ENCODE measurements around the gene RYR2. TPM values are rescaled to one million over a fixed set of nuclear protein-coding genes. Genes with fewer than 3 reads are reported as not detected.

RYR2 gene
- total and polyA plus RNA-seq, 8 donors: 0.25 to 33.5 (median 2.5) TPM

DNA sequence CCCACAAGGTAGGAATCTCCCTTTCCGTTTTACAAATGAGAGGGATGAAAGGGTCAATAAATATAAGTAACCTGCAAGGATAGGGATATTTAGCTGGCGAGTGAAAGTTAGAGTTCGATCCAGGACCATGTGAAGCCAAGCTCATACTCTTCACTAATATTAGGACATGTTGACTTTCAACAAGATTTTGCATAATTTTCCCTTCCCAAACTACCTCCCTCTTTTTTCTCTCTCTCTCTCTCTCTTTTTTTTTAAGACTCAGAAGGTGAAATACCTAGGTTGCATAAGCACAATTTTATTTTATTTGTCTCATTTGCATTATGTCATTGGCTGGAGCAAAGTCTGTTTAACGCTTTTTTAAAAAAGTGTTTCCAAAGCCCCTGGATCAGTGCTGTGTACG, 29.6 kb upstream of the RYR2 start:
- DNase-seq: no peak
- TF ChIP-seq, protein P1, sequence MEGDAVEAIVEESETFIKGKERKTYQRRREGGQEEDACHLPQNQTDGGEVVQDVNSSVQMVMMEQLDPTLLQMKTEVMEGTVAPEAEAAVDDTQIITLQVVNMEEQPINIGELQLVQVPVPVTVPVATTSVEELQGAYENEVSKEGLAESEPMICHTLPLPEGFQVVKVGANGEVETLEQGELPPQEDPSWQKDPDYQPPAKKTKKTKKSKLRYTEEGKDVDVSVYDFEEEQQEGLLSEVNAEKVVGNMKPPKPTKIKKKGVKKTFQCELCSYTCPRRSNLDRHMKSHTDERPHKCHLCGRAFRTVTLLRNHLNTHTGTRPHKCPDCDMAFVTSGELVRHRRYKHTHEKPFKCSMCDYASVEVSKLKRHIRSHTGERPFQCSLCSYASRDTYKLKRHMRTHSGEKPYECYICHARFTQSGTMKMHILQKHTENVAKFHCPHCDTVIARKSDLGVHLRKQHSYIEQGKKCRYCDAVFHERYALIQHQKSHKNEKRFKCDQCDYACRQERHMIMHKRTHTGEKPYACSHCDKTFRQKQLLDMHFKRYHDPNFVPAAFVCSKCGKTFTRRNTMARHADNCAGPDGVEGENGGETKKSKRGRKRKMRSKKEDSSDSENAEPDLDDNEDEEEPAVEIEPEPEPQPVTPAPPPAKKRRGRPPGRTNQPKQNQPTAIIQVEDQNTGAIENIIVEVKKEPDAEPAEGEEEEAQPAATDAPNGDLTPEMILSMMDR (IDR thresholded peaks at IDR 0.05): no peak
- TF ChIP-seq EP300 (IDR thresholded peaks at IDR 0.05): no peak
- no peak for TF ChIP-seq POLR2A (IDR thresholded peaks at IDR 0.05)
- TF ChIP-seq POLR2AphosphoS5 (IDR thresholded peaks at IDR 0.05): no peak
- 62 to 74% (median 70%) methylated on average over 5 of the region's 5 CpGs for WGBS, 5 donors
- intact Hi-C loops (cut with DNase I; ENCODE audit: low total_unique reads): no loop called here
- no peaks in the 10 kb centered on the region for H3K36me3 ChIP-seq
- no peaks in the 10 kb centered on the region for H3K9me3 ChIP-seq
- H3K4me3 ChIP-seq: no peak overlapping the region
- H3K27me3 ChIP-seq: no peaks in the 10 kb centered on the region
- peak overlapping the region in 4 of 5 donors; percentile 56 to 88 (median 70) for H3K27ac ChIP-seq
- H3K4me1 ChIP-seq: peaks cover 6 to 22% (median 14%) of the 10 kb centered on the region in 4 donors

DNA sequence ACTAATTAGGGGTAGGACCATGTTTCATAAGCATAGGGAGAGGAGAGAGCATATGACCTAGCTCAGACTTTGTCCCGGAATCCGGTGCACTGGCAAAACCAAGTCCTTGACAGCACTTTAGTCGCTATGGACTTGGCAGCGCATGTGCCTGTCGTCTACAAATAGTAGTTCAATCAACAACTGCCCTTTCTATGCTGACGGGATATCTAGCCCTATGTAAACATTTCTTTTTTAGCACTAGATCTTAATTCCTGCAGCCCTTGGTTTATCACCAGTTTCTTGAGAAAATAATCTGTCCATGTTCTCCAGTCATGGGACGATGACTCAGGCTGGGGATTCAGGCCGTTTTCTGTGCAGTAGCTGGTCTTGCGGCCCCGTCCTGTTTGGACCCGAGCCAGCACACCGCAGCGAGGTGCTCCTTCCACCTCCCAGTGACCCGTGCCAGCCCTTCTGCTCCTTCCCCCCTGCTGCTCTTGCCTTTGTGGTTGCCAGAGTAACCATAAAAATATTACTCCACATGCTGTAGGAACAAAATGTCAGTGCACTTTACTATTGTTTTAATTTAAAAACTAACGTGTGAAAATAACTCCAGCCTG, 29.1 kb upstream of the RYR2 start:
- no peaks in the 10 kb centered on the region for H3K9me3 ChIP-seq
- peak overlapping the region in 4 of 5 donors; percentile 56 to 88 (median 70) for H3K27ac ChIP-seq
- intact Hi-C loops (cut with DNase I; ENCODE audit: low total_unique reads): no loop called here
- 15 to 29% (median 22%) methylated on average over 15 of the region's 15 CpGs for WGBS, 5 donors
- H3K36me3 ChIP-seq: no peaks in the 10 kb centered on the region
- H3K27me3 ChIP-seq: no peaks in the 10 kb centered on the region
- no peak for TF ChIP-seq POLR2A (IDR thresholded peaks at IDR 0.05)
- TF ChIP-seq, protein P1 (IDR thresholded peaks at IDR 0.05): no peak
- peak; percentile 38 for TF ChIP-seq EP300 (IDR thresholded peaks at IDR 0.05)
- TF ChIP-seq POLR2AphosphoS5 (IDR thresholded peaks at IDR 0.05): peak; percentile 23 to 73 (median 65)
- peak; percentile 78 to 80 for DNase-seq
- H3K4me1 ChIP-seq: peaks cover 6 to 22% (median 14%) of the 10 kb centered on the region in 4 donors
- peak overlapping the region in 2 of 4 donors; percentile 15 to 24 for H3K4me3 ChIP-seq

DNA sequence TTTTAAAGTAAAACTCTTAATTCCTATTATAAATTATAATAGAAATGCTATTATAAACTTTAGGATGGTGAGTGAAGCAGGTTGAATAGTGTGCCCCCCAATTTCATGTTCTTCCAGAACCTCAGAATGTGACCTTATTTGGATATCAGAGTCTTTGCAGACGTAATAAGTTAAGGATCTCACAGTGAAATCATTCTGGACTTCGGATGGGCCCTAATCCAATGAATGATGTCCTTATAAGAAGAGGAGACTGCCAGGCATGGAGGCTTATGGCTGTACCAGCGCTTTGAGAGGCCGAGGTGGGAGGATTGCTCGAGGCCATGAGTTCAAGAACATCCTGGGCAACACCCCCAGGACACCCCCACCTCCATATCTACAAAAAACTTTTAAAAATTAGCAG, 28.4 kb upstream of the RYR2 start:
- 70 to 83% (median 73%) methylated on average over 5 of the region's 5 CpGs for WGBS, 5 donors
- peaks cover 6 to 22% (median 14%) of the 10 kb centered on the region in 4 donors for H3K4me1 ChIP-seq
- no peak for DNase-seq
- peak overlapping the region in 4 of 5 donors; percentile 56 to 88 (median 70) for H3K27ac ChIP-seq
- H3K9me3 ChIP-seq: no peaks in the 10 kb centered on the region
- intact Hi-C loops (cut with DNase I; ENCODE audit: low total_unique reads): no loop called here
- no peaks in the 10 kb centered on the region for H3K36me3 ChIP-seq
- no peak overlapping the region for H3K4me3 ChIP-seq
- TF ChIP-seq, protein P1 (IDR thresholded peaks at IDR 0.05): no peak
- TF ChIP-seq POLR2A (IDR thresholded peaks at IDR 0.05) (no peak), EP300 (IDR thresholded peaks at IDR 0.05) (no peak), POLR2AphosphoS5 (IDR thresholded peaks at IDR 0.05) (peak in 1 of 3 donors; percentile 4)
- H3K27me3 ChIP-seq: no peaks in the 10 kb centered on the region

DNA sequence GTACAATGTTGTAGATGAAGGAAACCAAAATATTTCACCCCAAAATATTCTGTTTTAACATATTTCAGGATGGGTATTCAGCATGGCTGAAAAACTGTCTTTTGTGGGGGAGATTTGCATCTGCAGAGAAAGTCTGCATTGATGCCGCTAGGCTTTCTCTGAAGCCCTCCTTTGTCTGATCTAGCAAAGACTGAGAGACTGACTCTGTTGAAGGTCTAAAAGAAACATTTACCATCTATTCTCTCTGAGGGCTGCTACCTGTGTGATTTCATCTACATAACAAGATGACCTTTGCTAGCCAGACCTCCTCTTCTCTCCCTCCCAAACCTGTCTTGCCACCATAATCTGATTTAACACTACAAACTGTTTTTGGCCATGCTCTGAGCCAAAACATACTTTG, 25.4 kb upstream of the RYR2 start:
- Histone ChIP-seq H3K27me3 (no peaks in the 10 kb centered on the region), H3K36me3 (no peaks in the 10 kb centered on the region), H3K4me3 (no peak overlapping the region), H3K4me1 (peaks cover 6 to 20% (median 13%) of the 10 kb centered on the region in 4 donors), H3K9me3 (no peaks in the 10 kb centered on the region), H3K27ac (no peak overlapping the region)
- DNase-seq: no peak
- 42 to 89% (median 67%) methylated on average over 1 of the region's 1 CpG for WGBS, 5 donors
- intact Hi-C loops (cut with DNase I; ENCODE audit: low total_unique reads): no loop called here
- TF ChIP-seq POLR2A (IDR thresholded peaks at IDR 0.05) (no peak), EP300 (IDR thresholded peaks at IDR 0.05) (no peak)

DNA sequence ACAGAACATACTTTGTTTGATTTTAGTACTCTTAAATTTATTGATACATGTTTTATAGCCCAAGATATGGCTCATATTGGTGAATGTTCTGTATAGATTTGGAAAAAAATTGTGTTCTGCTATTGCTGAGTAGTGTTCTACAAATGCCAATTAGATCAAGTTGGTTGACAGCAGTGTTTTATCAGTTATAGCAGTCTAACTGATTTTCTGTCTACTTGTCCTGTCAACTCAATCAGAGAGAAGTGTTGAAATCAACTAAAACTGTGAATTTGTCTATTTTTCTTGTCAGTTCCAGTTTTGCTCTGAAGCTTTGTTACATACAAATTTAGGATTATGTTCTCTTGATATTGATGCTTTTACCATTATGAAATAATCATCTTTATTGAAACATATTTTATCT, 23.1 kb upstream of the RYR2 start:
- DNase-seq: no peak
- intact Hi-C loops (cut with DNase I; ENCODE audit: low total_unique reads): no loop called here
- H3K4me1 ChIP-seq: no peaks in the 10 kb centered on the region
- H3K4me3 ChIP-seq: no peak overlapping the region
- H3K27ac ChIP-seq: no peak overlapping the region
- H3K36me3 ChIP-seq: no peaks in the 10 kb centered on the region
- TF ChIP-seq, protein P1 (IDR thresholded peaks at IDR 0.05): no peak
- TF ChIP-seq POLR2A (IDR thresholded peaks at IDR 0.05) (no peak), POLR2AphosphoS5 (IDR thresholded peaks at IDR 0.05) (no peak), EP300 (IDR thresholded peaks at IDR 0.05) (no peak)
- no peaks in the 10 kb centered on the region for H3K27me3 ChIP-seq
- no peaks in the 10 kb centered on the region for H3K9me3 ChIP-seq
